Adrenal gland (tissue), 12 donors: Measurements from ENCODE around the gene PPM1D. TPM values are rescaled to one million over a fixed set of nuclear protein-coding genes. Genes with fewer than 3 reads are reported as not detected.
A peak's percentile ranks its signal among the peaks of the same experiment; 100 is the strongest.

Source experiments
- DNase-seq, 7 donors: peaks; one replicate each; pipeline ENCODE4 v3.0.0-alpha.2; 2019 to 2020
- H3K27ac ChIP-seq, 5 donors: fragments of 200-600 bp; sonication (generic) in 4 of 5; 1 replicate in 3 of 5; 2 replicates in 2 of 5; pipeline versions ENCODE4 v1.5.1 to v1.8.0; 2016 to 2020; ENCODE audit warnings: mild to moderate bottlenecking in 1 of 5
- H3K27me3 ChIP-seq: fragments of 200-600 bp; 2 replicates; pipeline ENCODE4 v1.8.0; 2021
- H3K36me3 ChIP-seq, 2 donors: fragments of 200-600 bp; replicated peaks in 1 of 2; 1 replicate in 1 of 2; 2 replicates in 1 of 2; pipeline versions ENCODE4 v1.5.1 to v1.8.0; 2018 to 2022
- H3K4me1 ChIP-seq, 2 donors: fragments of 200-600 bp; replicated peaks in 1 of 2; 1 replicate in 1 of 2; 2 replicates in 1 of 2; pipeline versions ENCODE4 v1.5.1 to v1.8.0; 2018 to 2021
- H3K4me3 ChIP-seq, 4 donors: fragments of 200-600 bp; sonication (generic) in 3 of 4; one replicate each; pipeline ENCODE4 v1.5.1; 2016 to 2018
- H3K9me3 ChIP-seq, 3 donors: fragments of 200-600 bp; sonication (generic) in 1 of 3; replicated peaks in 1 of 3; 1 replicate in 2 of 3; 2 replicates in 1 of 3; pipeline versions ENCODE4 v1.5.1 to v1.8.0; 2016 to 2021
- POLR2A ChIP-seq, 2 donors: fragments of 450-650 bp; IDR thresholded peaks; one replicate each; pipeline ENCODE4 v1.6.1; 2017; ENCODE audit warnings: antibody characterized with exemption in 2 of 2, mild to moderate bottlenecking in 2 of 2, moderate library complexity in 1 of 2
- WGBS, 4 donors: extraction: QIAGEN DNeasy Blood & Tissue Kit in 2 of 4; methylation state at CpG; one replicate each; pipeline versions ENCODE4 v1.1.5 to v1.1.7; 2013 to 2017; 5-methylcytosine and 5-hydroxymethylcytosine counted together
- intact Hi-C, 2 donors: fragments of 100-400 bp; cut with DNase I; formaldehyde crosslinking; loops; one replicate each; pipeline versions ENCODE4 v1.14.1 to v1.15.0; 2022 to 2023
- polyA plus RNA-seq, 3 donors: library from polyadenylated mRNA; stranded (reverse); fragments of 200-250 nt in 2 of 3; fragments of 350-450 nt in 1 of 3; fragmentation: Illumina TruSeq in 1 of 3; extraction: RNeasy Lipid Tissue Mini Kit (QIAGEN cat#74804) in 1 of 3; gene quantifications; one replicate each; pipeline ENCODE4 v1.2.3, GENCODE V29; 2013 to 2014
- total RNA-seq, 9 donors: library from RNA; depleted of rRNA in 4 of 9; stranded (reverse); fragments of >200 nt in 4 of 9; fragments of 120-200 nt in 1 of 9; fragmentation: NEBNext Ultra II Directional in 1 of 9; extraction: Animal tissue kit (Norgen Biotek cat#: 25700) in 1 of 9; gene quantifications; one replicate each; pipeline versions ENCODE4 v1.1.0 to v1.2.4, GENCODE V29; 2013 to 2023
- TF ChIP-seq, protein P1 (sequence below), 6 experiments: fragments of 450-650 bp in 4 of 6; fragments of 200-600 bp in 2 of 6; sonication (generic) in 1 of 6; IDR thresholded peaks; 1 replicate in 5 of 6; 2 replicates in 1 of 6; pipeline versions ENCODE4 v1.5.1 to v1.8.0; 2016 to 2021; ENCODE audit warnings: antibody characterized with exemption in 6 of 6, mild to moderate bottlenecking in 2 of 6, moderate library complexity in 1 of 6
- donor health status: healthy with polysubstance abuse.
- donor health status: Bipolar disorder and iron deficiency.
- donor health status: DM: yes; HTN: yes; CAD: no.
- donor health status: DM: no; HTN: no; CAD: no.
- donor health status: DM: no; HTN: no; CAD: no.
- donor health status: DM: yes; HTN: yes; CAD: no.

The PPM1D gene
- total and polyA plus RNA-seq, 12 donors, result 3.4 to 16.3 (median 8.8) TPM

DNA sequence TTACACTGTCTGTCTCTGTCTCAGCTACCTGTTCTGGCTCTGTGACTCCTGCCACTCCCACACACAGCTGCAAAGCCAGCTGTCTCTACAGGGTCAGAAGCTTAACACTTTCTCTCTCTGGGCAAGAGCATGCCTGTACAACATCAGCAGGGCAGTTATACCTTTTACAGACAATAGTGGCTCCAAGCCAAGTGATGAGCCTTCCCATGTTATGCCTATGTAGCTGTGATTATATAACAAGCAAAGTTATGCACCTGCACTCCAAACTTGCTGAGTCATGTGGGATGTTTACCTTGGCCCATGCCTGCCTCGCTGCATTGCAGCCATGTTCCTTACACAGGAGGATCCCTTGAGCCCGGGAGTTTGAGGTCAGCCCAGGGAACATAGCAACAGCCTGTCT is 42.2 kb upstream of the PPM1D start:
- peak in 1 of 7 donors; percentile 27 for DNase-seq
- H3K4me3 ChIP-seq, result no peak overlapping the region
- H3K4me1 ChIP-seq, result no peaks in the 10 kb centered on the region
- H3K36me3 ChIP-seq, result no peaks in the 10 kb centered on the region
- no peak overlapping the region for H3K27ac ChIP-seq
- no peaks in the 10 kb centered on the region for H3K9me3 ChIP-seq
- no peaks in the 10 kb centered on the region for H3K27me3 ChIP-seq
- WGBS, 4 donors, result 75 to 94% (median 80%) methylated on average over 2 of the region's 2 CpGs
- TF ChIP-seq POLR2A (IDR thresholded peaks at IDR 0.05), result no peak
- TF ChIP-seq, protein P1, sequence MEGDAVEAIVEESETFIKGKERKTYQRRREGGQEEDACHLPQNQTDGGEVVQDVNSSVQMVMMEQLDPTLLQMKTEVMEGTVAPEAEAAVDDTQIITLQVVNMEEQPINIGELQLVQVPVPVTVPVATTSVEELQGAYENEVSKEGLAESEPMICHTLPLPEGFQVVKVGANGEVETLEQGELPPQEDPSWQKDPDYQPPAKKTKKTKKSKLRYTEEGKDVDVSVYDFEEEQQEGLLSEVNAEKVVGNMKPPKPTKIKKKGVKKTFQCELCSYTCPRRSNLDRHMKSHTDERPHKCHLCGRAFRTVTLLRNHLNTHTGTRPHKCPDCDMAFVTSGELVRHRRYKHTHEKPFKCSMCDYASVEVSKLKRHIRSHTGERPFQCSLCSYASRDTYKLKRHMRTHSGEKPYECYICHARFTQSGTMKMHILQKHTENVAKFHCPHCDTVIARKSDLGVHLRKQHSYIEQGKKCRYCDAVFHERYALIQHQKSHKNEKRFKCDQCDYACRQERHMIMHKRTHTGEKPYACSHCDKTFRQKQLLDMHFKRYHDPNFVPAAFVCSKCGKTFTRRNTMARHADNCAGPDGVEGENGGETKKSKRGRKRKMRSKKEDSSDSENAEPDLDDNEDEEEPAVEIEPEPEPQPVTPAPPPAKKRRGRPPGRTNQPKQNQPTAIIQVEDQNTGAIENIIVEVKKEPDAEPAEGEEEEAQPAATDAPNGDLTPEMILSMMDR (IDR thresholded peaks at IDR 0.05), result no peak
- intact Hi-C loops, result no loop called here

DNA sequence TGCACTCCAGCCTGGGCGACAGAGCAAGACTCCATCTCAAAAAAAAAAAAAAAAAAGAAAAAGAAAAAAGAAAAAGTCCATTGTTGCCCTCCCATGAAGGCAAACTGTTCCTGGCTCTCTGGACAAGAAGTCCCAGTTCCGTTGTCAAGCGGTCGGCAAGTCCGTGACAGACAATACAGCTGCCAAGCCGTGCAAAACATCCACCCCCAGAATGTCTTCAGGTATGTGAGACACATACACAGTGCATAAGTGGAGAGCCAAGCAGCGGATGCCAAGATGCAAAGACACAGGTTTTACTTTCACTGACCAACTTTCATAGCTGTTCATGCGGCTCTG is 40.4 kb upstream of the PPM1D start:
- TF ChIP-seq POLR2A (IDR thresholded peaks at IDR 0.05), result no peak
- TF ChIP-seq, protein P1 (IDR thresholded peaks at IDR 0.05), result no peak
- Histone ChIP-seq H3K27ac (no peak overlapping the region), H3K9me3 (no peaks in the 10 kb centered on the region), H3K36me3 (no peaks in the 10 kb centered on the region), H3K27me3 (no peaks in the 10 kb centered on the region), H3K4me1 (no peaks in the 10 kb centered on the region), H3K4me3 (no peak overlapping the region)
- WGBS, 4 donors, result 90 to 94% (median 90%) methylated on average over 7 to 8 of the region's 8 CpGs
- DNase-seq, result peak in 1 of 7 donors; percentile 35
- intact Hi-C loops, result no loop called here

DNA sequence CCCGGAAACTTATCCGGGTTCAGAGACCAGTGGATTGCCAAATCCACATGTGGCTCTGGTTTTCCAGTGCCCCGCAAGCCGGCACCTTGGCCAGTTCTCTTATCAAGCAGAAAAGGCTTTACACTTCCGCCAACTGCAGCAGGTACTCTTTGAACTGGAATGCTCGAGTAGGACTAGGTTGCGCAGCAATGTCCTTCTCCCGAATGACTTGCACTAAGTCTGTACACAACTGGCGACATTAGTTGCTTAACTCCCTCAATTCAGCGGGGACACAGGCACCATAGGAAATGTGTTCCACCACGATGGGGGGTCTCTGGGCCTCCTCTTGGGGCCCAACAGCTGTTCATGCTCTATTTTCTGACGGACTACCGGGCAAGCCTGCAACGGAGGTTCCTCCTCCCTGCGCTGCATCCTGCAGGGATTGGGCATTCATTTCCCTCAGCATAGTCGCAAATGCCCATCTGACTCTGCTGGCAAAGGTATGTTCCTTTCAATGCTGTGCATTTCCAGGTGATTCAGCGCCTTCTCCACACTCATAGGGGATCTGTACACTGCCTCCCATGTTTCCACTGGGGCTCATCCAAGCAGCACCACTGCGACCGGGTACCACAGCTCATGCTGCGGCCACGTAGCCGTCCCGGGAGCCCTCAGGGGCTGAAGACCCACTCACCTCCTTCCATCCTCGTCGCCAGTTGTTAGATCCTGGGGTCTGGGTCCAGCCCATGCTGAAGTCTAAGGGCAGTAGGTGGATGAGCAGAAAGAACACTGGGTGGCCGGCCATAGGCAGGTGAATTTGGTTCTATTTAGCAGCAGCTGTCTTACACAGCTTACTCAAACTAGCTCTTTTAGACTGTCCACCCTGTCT is 39.8 kb upstream of the PPM1D start:
- H3K27me3 ChIP-seq, result no peaks in the 10 kb centered on the region
- no peak overlapping the region for H3K27ac ChIP-seq
- peak in 1 of 7 donors; percentile 20 for DNase-seq
- WGBS, 4 donors, result 90 to 94% (median 91%) methylated on average over 18 to 26 of the region's 26 CpGs
- intact Hi-C loops, result no loop called here
- TF ChIP-seq, protein P1 (IDR thresholded peaks at IDR 0.05), result no peak
- TF ChIP-seq POLR2A (IDR thresholded peaks at IDR 0.05), result no peak
- no peaks in the 10 kb centered on the region for H3K4me1 ChIP-seq
- no peaks in the 10 kb centered on the region for H3K9me3 ChIP-seq
- H3K4me3 ChIP-seq, result no peak overlapping the region
- H3K36me3 ChIP-seq, result no peaks in the 10 kb centered on the region

DNA sequence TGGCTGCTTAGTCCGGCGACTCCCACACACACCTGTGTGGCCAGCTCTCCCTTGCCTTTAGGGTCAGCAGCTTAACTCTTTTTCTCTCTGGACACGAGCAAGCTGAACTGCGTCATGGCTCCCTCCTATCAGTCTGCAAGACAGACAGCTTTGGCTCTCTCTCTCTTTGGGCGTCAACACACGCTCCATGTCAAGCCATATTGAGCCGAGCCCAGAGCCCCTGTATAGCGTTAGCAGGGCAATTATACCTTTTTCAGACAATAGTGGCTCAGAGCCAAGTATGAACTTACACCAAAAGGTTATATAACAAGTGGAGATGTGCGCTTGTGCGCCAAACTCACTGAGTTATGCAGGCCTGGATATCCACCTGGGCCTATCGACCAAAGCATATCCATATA is 39.1 kb upstream of the PPM1D start:
- H3K4me1 ChIP-seq, result no peaks in the 10 kb centered on the region
- no peak overlapping the region for H3K27ac ChIP-seq
- peak in 1 of 7 donors; percentile 34 for DNase-seq
- no peaks in the 10 kb centered on the region for H3K27me3 ChIP-seq
- 84 to 91% (median 88%) methylated on average over 11 of the region's 11 CpGs for WGBS, 4 donors
- H3K9me3 ChIP-seq, result no peaks in the 10 kb centered on the region
- TF ChIP-seq, protein P1 (IDR thresholded peaks at IDR 0.05), result no peak
- TF ChIP-seq POLR2A (IDR thresholded peaks at IDR 0.05), result no peak
- no peak overlapping the region for H3K4me3 ChIP-seq
- no peaks in the 10 kb centered on the region for H3K36me3 ChIP-seq
- intact Hi-C loops, result no loop called here
